ENCODE data around the gene ZKSCAN2. TPM values are rescaled to one million over a fixed set of nuclear protein-coding genes. Genes with fewer than 3 reads are reported as not detected.
A peak's percentile ranks its signal among the peaks of the same experiment; 100 is the strongest.

The ZKSCAN2 gene
- total and polyA plus RNA-seq, 9 of the 15 experiments (the other 6 are each of a cell fraction or from before 2014, with no cell fraction given) = 1.3 to 9.5 (median 4.2) TPM

- no peak for ATAC-seq
- Histone ChIP-seq H3K79me2 (ENCODE audit: control insufficient read depth, insufficient read depth, low read length) (no peaks in the 10 kb centered on the region), H3K4me1 (replicated peaks in 1 of 2; ENCODE audit: control insufficient read depth in 2 of 2, insufficient read depth in 2 of 2, low read length in 2 of 2) (no peaks in the 10 kb centered on the region), H4K20me1 (replicated peaks; ENCODE audit: control insufficient read depth, insufficient read depth, low read length) (peaks cover 3% of the 10 kb centered on the region; the same call in 1 of the 2 replicates), H3K9ac (ENCODE audit: insufficient read depth in 1 of 2, low read depth in 2 of 2, low read length in 2 of 2) (no peak overlapping the region), H2AFZ (ENCODE audit: low read depth, low read length) (no peak overlapping the region), H3K27me3 (ENCODE audit: control insufficient read depth in 2 of 2, insufficient read depth in 2 of 2, low read length in 2 of 2) (peaks cover 6 to 15% of the 10 kb centered on the region in 2 experiments; a peak in 4 of 5 replicates), H3K27ac (ENCODE audit: extremely low read depth, low read depth, low read length) (no peak overlapping the region), H3K9me3 (replicated peaks; ENCODE audit: control insufficient read depth, insufficient read depth, low read depth, low read length) (no peaks in the 10 kb centered on the region), H3K9me1 (ENCODE audit: control insufficient read depth, insufficient read depth, low read length) (no peaks in the 10 kb centered on the region), H3K36me3 (ENCODE audit: control insufficient read depth, insufficient read depth, low read length) (no peaks in the 10 kb centered on the region), H3K4me2 (ENCODE audit: insufficient read depth, low read length) (no peak overlapping the region), H3K4me3 (no peak overlapping the region)
- in situ Hi-C loops (cut with MboI) = no loop called here
- no TSS peak for BruUV-seq (replicated peaks)
- CTCF ChIA-PET (ENCODE audit: low intra/inter-chr PET ratio) = no interaction called here
- DNase-seq (ENCODE audit: extremely low read depth in 1 of 4, low spot score in 3 of 4) = no peak
- TF ChIP-seq RBM25 (IDR thresholded peaks at IDR 0.05; ENCODE audit: low read depth, low read length, severe bottlenecking) = peak; percentile 69
- TF ChIP-seq HOXB6 (CRISPR knock-in tag; IDR thresholded peaks at IDR 0.05; ENCODE audit: borderline replicate concordance) = no peak
- WGBS (ENCODE audit: insufficient coverage, low coverage, missing lambda C conversion rate) = 3% methylated on average over 4 of the region's 4 CpGs
- no peak for FAIRE-seq
- POLR2A ChIA-PET = interaction anchor here (0.7 kb wide), 1 partner anchor 19 kb away, joined by 4 read pairs; no protein-coding TSS in a partner anchor
- intact Hi-C loops (cut with micrococcal nuclease) = no loop called here
These were observed 42.3 kb upstream of the ZKSCAN2 start for GRCh38 chr16:25299792-25300590.

- in situ Hi-C loops (cut with MboI) (no loop called here), intact Hi-C loops (cut with micrococcal nuclease) (no loop called here)
- Histone ChIP-seq H3K27me3 (ENCODE audit: control insufficient read depth in 2 of 2, insufficient read depth in 2 of 2, low read length in 2 of 2) (peaks cover 6 to 15% of the 10 kb centered on the region in 2 experiments; a peak in 4 of 5 replicates), H3K9me3 (replicated peaks; ENCODE audit: control insufficient read depth, insufficient read depth, low read depth, low read length) (no peaks in the 10 kb centered on the region), H2AFZ (ENCODE audit: low read depth, low read length) (no peak overlapping the region), H3K9me1 (ENCODE audit: control insufficient read depth, insufficient read depth, low read length) (no peaks in the 10 kb centered on the region), H3K36me3 (ENCODE audit: control insufficient read depth, insufficient read depth, low read length) (no peaks in the 10 kb centered on the region), H3K4me3 (no peak overlapping the region), H3K4me2 (ENCODE audit: insufficient read depth, low read length) (no peak overlapping the region), H4K20me1 (replicated peaks; ENCODE audit: control insufficient read depth, insufficient read depth, low read length) (peaks cover 3% of the 10 kb centered on the region; the same call in 1 of the 2 replicates), H3K9ac (ENCODE audit: insufficient read depth in 1 of 2, low read depth in 2 of 2, low read length in 2 of 2) (no peak overlapping the region), H3K79me2 (ENCODE audit: control insufficient read depth, insufficient read depth, low read length) (no peaks in the 10 kb centered on the region), H3K27ac (ENCODE audit: extremely low read depth, low read depth, low read length) (no peak overlapping the region), H3K4me1 (replicated peaks in 1 of 2; ENCODE audit: control insufficient read depth in 2 of 2, insufficient read depth in 2 of 2, low read length in 2 of 2) (no peaks in the 10 kb centered on the region)
- ATAC-seq = no peak
- CTCF ChIA-PET (ENCODE audit: low intra/inter-chr PET ratio) = no interaction called here
- BruUV-seq (replicated peaks) = no TSS peak
- no peak for FAIRE-seq
- 0% methylated on average over 5 of the region's 5 CpGs for WGBS (ENCODE audit: insufficient coverage, low coverage, missing lambda C conversion rate)
- no peak for DNase-seq (ENCODE audit: extremely low read depth in 1 of 4, low spot score in 3 of 4)
- POLR2A ChIA-PET = interaction anchor here (0.7 to 0.9 kb wide), 2 partner anchors 15 to 113 kb away, joined by 3 read pairs; no protein-coding TSS in a partner anchor
- TF ChIP-seq, protein P1, sequence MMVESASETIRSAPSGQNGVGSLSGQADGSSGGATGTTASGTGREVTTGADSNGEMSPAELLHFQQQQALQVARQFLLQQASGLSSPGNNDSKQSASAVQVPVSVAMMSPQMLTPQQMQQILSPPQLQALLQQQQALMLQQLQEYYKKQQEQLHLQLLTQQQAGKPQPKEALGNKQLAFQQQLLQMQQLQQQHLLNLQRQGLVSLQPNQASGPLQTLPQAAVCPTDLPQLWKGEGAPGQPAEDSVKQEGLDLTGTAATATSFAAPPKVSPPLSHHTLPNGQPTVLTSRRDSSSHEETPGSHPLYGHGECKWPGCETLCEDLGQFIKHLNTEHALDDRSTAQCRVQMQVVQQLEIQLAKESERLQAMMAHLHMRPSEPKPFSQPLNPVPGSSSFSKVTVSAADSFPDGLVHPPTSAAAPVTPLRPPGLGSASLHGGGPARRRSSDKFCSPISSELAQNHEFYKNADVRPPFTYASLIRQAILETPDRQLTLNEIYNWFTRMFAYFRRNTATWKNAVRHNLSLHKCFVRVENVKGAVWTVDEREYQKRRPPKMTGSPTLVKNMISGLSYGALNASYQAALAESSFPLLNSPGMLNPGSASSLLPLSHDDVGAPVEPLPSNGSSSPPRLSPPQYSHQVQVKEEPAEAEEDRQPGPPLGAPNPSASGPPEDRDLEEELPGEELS (CRISPR knock-in tag; IDR thresholded peaks at IDR 0.05; ENCODE audit: borderline replicate concordance) = no peak
- no peak for TF ChIP-seq TBL1XR1 (IDR thresholded peaks at IDR 0.05; ENCODE audit: low read length in 2 of 2)
- TF ChIP-seq, protein P2, sequence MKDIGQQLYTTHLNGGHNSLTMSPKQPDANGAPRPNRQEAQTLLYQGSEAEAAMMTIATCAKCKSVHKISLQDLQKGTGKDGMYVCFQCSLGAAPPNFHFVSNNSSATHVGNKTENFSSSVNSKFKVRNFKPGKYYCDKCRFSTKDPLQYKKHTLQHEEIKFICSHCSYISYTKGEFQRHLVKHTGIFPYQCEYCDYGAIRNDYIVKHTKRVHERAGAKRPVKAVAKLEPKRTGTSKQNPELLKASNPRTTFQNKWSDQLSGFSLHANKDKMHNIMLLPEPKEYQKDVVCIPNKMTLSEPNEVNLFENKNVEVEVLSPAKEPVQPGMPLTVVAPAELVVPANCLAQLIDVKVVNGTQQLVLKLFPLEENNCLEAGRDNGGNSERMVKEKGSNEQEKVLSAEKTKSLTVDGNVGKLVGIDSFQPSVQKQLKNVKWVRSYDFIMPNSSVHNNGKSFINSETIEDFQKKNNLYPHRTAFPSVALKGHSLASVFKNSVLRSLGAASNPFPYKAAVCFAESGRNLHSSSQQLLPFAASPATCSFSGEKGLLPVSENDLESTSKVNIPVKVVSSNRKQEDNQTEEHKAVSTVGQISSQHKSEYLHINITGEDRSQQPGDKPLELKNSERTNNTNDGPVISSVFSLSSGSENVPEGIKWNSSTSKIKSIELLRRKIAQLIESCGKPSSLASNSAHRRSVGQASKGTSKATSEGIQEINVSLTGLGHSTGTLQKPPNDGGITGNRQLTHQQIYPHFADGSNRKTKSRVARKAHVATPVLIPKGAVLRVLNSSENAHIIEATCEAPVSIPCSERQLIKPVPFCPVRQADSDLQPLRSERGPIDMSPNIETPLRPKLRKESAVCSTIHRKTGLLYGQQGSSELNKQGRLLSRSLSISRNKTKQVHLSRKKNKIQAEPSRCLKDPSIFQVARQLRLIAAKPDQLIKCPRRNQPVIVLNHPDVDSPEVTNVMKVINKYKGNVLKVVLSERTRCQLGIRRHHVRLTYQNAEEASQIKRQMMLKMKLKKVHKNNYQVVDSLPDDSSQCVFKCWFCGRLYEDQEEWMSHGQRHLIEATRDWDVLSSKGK (CRISPR knock-in tag; IDR thresholded peaks at IDR 0.05) = no peak
These were observed 40.7 kb upstream of the ZKSCAN2 start for GRCh38 chr16:25298165-25298872.
